Measurements from ENCODE around the gene SDHB. TPM values are rescaled to one million over a fixed set of nuclear protein-coding genes. Genes with fewer than 3 reads are reported as not detected.

Gene SDHB
- total RNA-seq, 1 donor from 2014 or later: 79.3 TPM

DNA sequence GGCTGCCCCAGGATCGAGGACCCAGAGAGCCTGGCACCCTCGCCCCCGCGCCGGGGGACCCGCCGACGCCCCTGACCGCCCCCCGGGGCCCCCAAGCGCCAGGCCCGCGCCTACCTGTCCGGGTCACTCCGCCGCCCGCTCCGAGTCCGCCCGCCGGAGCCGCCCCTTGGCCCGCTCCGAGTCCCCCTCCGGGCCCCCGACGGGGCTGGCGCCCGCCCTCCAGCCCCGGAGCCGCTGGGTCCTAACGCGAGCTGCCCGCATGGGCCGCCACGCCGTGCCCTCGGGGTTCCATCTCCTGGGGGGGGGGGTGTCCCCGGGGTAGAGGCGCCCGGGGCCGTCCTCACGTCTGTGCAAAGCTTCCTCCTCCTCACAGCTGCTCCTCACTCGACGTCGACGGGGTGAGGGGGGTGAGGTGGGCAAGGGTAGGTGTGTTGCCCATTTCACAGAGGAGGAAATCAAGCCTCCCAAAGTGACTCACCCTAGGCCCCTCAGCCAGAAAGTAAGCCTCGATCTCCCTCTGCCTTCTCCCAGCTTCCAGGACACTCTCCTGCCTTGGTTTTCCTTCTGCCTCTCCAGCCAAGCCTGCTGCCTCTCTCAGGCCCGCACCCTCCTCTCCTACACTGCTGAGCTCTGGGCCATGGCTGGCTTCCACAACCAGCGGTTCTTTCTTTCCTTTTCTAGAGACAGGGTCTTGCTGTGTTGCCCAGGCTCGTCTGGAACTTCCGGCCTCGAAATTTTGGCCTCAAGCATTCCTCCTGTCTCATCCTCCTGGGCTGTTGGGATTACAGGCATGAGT lies 73.2 kb downstream of the SDHB start, which contains the start of gene MFAP2:
TSS of gene MFAP2 (minus strand) at position 148 of the 796 bp plus-strand sequence. CDS start 2,347 bp downstream, outside the sequence.
- no peak for DNase-seq
- Histone ChIP-seq H3K4me1 (no peaks in the 10 kb centered on the region), H3K36me3 (peaks cover under 1% of the 10 kb centered on the region), H3K9me3 (no peaks in the 10 kb centered on the region), H3K27me3 (no peaks in the 10 kb centered on the region), H3K4me3 (peak within 1 kb of the TSS; percentile 50), H3K27ac (peak within 1 kb of the TSS; percentile 78)
- TF ChIP-seq, protein P1, sequence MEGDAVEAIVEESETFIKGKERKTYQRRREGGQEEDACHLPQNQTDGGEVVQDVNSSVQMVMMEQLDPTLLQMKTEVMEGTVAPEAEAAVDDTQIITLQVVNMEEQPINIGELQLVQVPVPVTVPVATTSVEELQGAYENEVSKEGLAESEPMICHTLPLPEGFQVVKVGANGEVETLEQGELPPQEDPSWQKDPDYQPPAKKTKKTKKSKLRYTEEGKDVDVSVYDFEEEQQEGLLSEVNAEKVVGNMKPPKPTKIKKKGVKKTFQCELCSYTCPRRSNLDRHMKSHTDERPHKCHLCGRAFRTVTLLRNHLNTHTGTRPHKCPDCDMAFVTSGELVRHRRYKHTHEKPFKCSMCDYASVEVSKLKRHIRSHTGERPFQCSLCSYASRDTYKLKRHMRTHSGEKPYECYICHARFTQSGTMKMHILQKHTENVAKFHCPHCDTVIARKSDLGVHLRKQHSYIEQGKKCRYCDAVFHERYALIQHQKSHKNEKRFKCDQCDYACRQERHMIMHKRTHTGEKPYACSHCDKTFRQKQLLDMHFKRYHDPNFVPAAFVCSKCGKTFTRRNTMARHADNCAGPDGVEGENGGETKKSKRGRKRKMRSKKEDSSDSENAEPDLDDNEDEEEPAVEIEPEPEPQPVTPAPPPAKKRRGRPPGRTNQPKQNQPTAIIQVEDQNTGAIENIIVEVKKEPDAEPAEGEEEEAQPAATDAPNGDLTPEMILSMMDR (IDR thresholded peaks at IDR 0.05): no peak
- intact Hi-C loops (cut with DNase I): no loop called here
- peak; percentile 36 for ATAC-seq

DNA sequence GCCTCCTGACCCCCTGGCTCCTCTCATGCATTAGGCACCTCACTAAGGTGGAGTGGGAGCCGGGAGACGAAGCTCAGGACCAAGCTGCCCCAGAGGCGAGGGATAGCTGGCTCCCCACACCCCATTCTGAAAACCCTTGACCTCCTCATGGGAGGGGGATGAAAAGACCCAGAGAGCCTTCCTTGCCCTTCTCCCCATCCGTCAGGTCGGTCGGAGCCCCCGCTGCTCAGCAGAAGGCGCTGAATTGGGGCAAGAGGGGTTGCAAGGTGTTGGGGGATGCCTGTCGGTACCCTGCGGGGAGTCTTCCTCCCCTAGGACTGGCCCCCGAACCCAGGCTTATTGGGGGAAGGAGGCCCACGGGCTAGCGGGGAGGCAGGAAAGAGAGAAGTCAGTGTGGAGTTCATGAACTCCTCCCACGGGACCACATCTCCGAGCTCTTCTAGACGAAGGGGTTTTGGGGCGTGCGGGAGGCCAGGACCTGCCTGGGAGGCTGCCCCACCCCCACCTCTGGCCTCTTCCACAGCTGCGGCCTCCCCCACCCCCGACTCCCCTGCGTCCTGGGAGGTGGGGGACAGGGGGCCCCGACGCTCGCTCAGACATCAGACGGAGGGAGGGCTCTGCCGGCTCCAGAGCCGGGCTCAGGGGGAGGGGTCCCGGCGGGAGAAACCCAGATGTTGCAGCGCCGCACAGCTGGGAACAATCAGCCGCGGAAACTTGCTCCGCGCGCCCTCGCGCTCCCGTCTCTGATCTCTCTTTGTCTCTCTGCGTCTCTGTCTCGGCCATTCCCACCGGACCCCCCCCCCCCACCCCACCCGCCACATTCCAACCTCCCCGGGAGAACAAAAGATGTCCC lies 74.1 kb downstream of the SDHB start:
- H3K27ac ChIP-seq: peak overlapping the region; percentile 78
- H3K4me1 ChIP-seq: no peaks in the 10 kb centered on the region
- peak overlapping the region; percentile 50 for H3K4me3 ChIP-seq
- H3K36me3 ChIP-seq: no peaks in the 10 kb centered on the region
- no peaks in the 10 kb centered on the region for H3K27me3 ChIP-seq
- intact Hi-C loops (cut with DNase I): no loop called here
- peak; percentile 5 for ATAC-seq
- TF ChIP-seq, protein P1 (IDR thresholded peaks at IDR 0.05): no peak
- DNase-seq: no peak
- no peaks in the 10 kb centered on the region for H3K9me3 ChIP-seq

DNA sequence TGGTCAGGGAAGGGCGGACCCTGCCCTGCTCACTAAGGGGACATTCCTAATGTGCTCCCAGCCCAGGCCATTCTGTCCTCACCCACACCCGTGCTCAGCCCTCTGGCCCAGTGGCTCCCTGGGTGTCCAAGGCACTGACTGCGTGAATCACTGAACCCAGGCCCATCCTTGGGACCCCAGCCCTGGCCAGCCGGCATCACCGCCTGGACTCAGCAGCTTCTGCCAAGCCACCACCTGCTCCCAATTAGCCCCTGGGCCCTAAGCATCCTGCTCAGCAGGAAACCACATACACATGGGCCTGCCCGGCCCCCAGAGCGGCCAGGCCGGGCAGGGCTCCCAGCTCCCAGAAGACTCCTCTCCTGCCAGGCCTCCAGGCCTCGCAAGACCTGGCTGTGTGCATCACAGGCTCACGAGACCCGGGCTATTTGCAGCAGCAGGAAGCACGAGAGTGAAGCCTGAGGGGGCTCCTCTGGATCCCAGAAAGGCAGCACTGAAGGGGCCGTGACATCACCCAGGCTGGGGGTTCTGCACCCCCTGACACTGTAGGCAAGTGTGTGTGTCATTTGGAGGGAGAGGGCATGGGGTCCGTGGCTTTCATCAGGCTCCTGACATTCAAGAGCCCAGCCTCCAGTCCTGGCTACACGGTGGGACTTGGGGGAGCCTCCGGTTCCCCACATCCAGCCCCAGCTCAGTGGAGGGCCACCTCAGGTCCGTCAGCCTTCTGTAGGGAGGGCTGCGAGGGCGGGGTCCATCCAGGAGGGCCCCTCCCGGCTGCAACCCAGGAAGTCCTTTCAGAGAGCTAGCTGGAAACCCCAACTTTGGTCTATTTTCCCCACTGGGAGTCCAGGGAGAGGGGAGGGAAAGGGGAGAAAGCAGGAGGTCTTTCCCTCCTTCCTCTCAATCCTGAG lies 75.0 kb downstream of the SDHB start:
- no peaks in the 10 kb centered on the region for H3K27me3 ChIP-seq
- peak overlapping the region; percentile 78 for H3K27ac ChIP-seq
- H3K4me3 ChIP-seq: peak overlapping the region; percentile 50
- H3K9me3 ChIP-seq: no peaks in the 10 kb centered on the region
- DNase-seq (no peak), ATAC-seq (peak; percentile 18)
- H3K36me3 ChIP-seq: no peaks in the 10 kb centered on the region
- intact Hi-C loops (cut with DNase I): no loop called here
- no peaks in the 10 kb centered on the region for H3K4me1 ChIP-seq
- TF ChIP-seq, protein P1 (IDR thresholded peaks at IDR 0.05): no peak

DNA sequence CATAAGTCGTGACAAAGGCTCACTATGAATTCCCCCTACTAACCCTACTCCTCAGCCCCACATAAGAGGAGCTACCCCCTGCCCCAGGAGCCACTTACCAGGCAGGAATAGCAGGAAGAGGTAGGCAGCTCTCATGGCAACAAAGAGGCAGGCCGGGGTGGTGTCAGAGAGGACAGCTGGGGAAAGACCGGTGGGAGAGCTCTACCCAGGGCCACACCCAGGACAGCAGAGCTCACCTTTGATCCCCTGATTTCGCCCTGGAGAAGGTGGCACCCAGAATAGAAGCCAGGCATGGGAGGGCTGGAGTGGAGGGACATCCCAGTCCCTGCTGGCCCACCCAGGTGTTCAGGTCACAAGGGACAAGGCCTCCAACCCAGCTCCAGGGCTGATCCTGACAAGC lies 75.7 kb downstream of the SDHB start:
- TF ChIP-seq, protein P1 (IDR thresholded peaks at IDR 0.05): no peak
- DNase-seq: no peak
- peak overlapping the region; percentile 78 for H3K27ac ChIP-seq
- no peaks in the 10 kb centered on the region for H3K36me3 ChIP-seq
- no peaks in the 10 kb centered on the region for H3K4me1 ChIP-seq
- no peaks in the 10 kb centered on the region for H3K9me3 ChIP-seq
- no peak overlapping the region for H3K4me3 ChIP-seq
- no peaks in the 10 kb centered on the region for H3K27me3 ChIP-seq
- no peak for ATAC-seq
- intact Hi-C loops (cut with DNase I): no loop called here

DNA sequence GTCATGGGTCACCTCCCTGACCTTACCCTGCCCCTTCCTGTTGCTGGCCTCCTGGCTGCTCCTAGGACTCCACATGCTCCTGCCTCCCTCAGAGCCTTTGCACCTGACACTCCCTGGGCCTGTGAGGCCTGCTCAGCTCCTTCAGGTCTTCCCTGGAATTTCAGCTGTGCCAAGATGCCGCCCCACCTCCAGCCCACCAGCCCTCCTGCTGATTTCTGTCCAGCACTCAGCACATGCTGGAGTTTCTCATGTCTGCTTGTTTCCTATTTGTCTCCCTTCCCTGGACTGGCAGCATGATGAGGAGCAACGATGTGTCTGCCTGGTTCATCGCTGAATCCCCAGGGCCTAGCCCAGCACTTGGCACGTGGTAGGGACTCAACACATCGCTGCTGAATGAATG lies 76.5 kb downstream of the SDHB start:
- TF ChIP-seq, protein P1 (IDR thresholded peaks at IDR 0.05): no peak
- H3K4me1 ChIP-seq: no peaks in the 10 kb centered on the region
- no peaks in the 10 kb centered on the region for H3K9me3 ChIP-seq
- no peaks in the 10 kb centered on the region for H3K36me3 ChIP-seq
- H3K27me3 ChIP-seq: no peaks in the 10 kb centered on the region
- DNase-seq: no peak
- H3K4me3 ChIP-seq: no peak overlapping the region
- no peak for ATAC-seq
- intact Hi-C loops (cut with DNase I): no loop called here
- H3K27ac ChIP-seq: peak overlapping the region; percentile 78
